H9 (cell line): Measurements from ENCODE around the gene PELI3. TPM values are rescaled to one million over a fixed set of nuclear protein-coding genes. Genes with fewer than 3 reads are reported as not detected.

Experiments used
- DNase-seq: peaks from one replicate; pipeline ENCODE4 v3.0.0-alpha.2; 2017
- H2AFZ ChIP-seq: one replicate; pipeline ENCODE4 v1.6.1; 2013; ENCODE audit warnings: mild to moderate bottlenecking, low read length, control low read depth, moderate library complexity
- H2AK5ac ChIP-seq: 2 replicates; pipeline ENCODE4 v1.6.1; 2013; ENCODE audit warnings: low read length, control low read depth, mixed read lengths; ENCODE audit not compliant: insufficient read length
- H2BK120ac ChIP-seq: one replicate; pipeline ENCODE4 v1.6.1; 2013; ENCODE audit warnings: low read depth, mild to moderate bottlenecking, low read length, control low read depth, inconsistent platforms; ENCODE audit not compliant: poor library complexity, severe bottlenecking
- H2BK12ac ChIP-seq: 2 replicates; pipeline ENCODE4 v1.6.1; 2013; ENCODE audit warnings: low read length, control low read depth, mixed read lengths, low read depth; ENCODE audit not compliant: insufficient read length
- H2BK15ac ChIP-seq: 2 replicates; pipeline ENCODE4 v1.6.1; 2013; ENCODE audit warnings: low read depth, low read length, control low read depth
- H2BK20ac ChIP-seq: one replicate; pipeline ENCODE4 v1.6.1; 2013; ENCODE audit warnings: low read depth, mild to moderate bottlenecking, low read length, control low read depth, inconsistent platforms; ENCODE audit not compliant: poor library complexity, severe bottlenecking
- H2BK5ac ChIP-seq: 2 replicates; pipeline ENCODE4 v1.6.1; 2013; ENCODE audit warnings: low read length, control low read depth, mixed read lengths; ENCODE audit not compliant: insufficient read length
- H3K14ac ChIP-seq: 2 replicates; pipeline ENCODE4 v1.6.1; 2013; ENCODE audit warnings: low read length, control low read depth; ENCODE audit not compliant: insufficient read depth
- H3K18ac ChIP-seq: 2 replicates; pipeline ENCODE4 v1.6.1; 2013; ENCODE audit warnings: low read depth, mild to moderate bottlenecking, mixed read lengths, low read length, control low read depth; ENCODE audit not compliant: insufficient read length
- H3K23ac ChIP-seq: 2 replicates; pipeline ENCODE4 v1.6.1; 2013; ENCODE audit warnings: low read length, control low read depth, mixed read lengths, low read depth; ENCODE audit not compliant: insufficient read length
- H3K23me2 ChIP-seq: 2 replicates; pipeline ENCODE4 v1.6.1; 2013; ENCODE audit warnings: low read depth, mild to moderate bottlenecking, mixed read lengths, low read length, control low read depth; ENCODE audit not compliant: insufficient read length, poor library complexity, severe bottlenecking
- H3K27ac ChIP-seq: 2 replicates; pipeline ENCODE4 v1.5.1; 2013; ENCODE audit warnings: low read length, control low read depth, mixed read lengths, low read depth; ENCODE audit not compliant: insufficient read length
- H3K27me3 ChIP-seq: 2 replicates; pipeline ENCODE4 v1.6.1; 2013; ENCODE audit warnings: low read length, control low read depth, inconsistent platforms; ENCODE audit not compliant: insufficient read depth
- H3K4ac ChIP-seq: 2 replicates; pipeline ENCODE4 v1.6.1; 2013; ENCODE audit warnings: low read depth, mild to moderate bottlenecking, control low read depth, inconsistent platforms, low read length, moderate library complexity
- H3K4me1 ChIP-seq: 2 replicates; pipeline ENCODE4 v1.6.1; 2013; ENCODE audit warnings: low read length, control low read depth, inconsistent platforms; ENCODE audit not compliant: insufficient read depth
- H3K4me2 ChIP-seq: 2 replicates; pipeline ENCODE4 v1.6.1; 2013; ENCODE audit warnings: low read length, control low read depth, mixed read lengths; ENCODE audit not compliant: insufficient read length, insufficient read depth
- H3K56ac ChIP-seq: 2 replicates; pipeline ENCODE4 v1.6.1; 2013; ENCODE audit warnings: low read depth, mild to moderate bottlenecking, mixed read lengths, low read length, control low read depth; ENCODE audit not compliant: insufficient read length
- H3K79me1 ChIP-seq: 2 replicates; pipeline ENCODE4 v1.6.1; 2013; ENCODE audit warnings: low read depth, mild to moderate bottlenecking, moderate library complexity, low read length, control low read depth, inconsistent platforms; ENCODE audit not compliant: insufficient read depth, poor library complexity, severe bottlenecking
- H3K79me2 ChIP-seq: 2 replicates; pipeline ENCODE4 v1.6.1; 2013; ENCODE audit warnings: low read length, control low read depth, inconsistent platforms; ENCODE audit not compliant: insufficient read depth
- H3K9ac ChIP-seq: 2 replicates; pipeline ENCODE4 v1.6.1; 2013; ENCODE audit warnings: low read length, control low read depth, mixed read lengths; ENCODE audit not compliant: insufficient read length; ENCODE audit errors: extremely low read depth
- H3K9me3 ChIP-seq: one replicate; pipeline ENCODE4 v1.6.1; 2013; ENCODE audit warnings: low read depth, low read length, inconsistent platforms; ENCODE audit not compliant: control insufficient read depth
- H3T11ph ChIP-seq: one replicate; pipeline ENCODE4 v1.6.1; 2013; ENCODE audit warnings: mild to moderate bottlenecking, low read length, control low read depth, inconsistent platforms
- H4K20me1 ChIP-seq: one replicate; pipeline ENCODE4 v1.6.1; 2013; ENCODE audit not compliant: control insufficient read depth, insufficient read length, insufficient read depth
- H4K5ac ChIP-seq: 2 replicates; pipeline ENCODE4 v1.6.1; 2013; ENCODE audit warnings: low read depth, mild to moderate bottlenecking, mixed read lengths, low read length, control low read depth; ENCODE audit not compliant: insufficient read length
- H4K8ac ChIP-seq: replicated peaks from 2 replicates; pipeline ENCODE4 v1.6.1; 2013; ENCODE audit warnings: low read length, control low read depth, mixed read lengths, low read depth; ENCODE audit not compliant: insufficient read length
- H4K91ac ChIP-seq: 2 replicates; pipeline ENCODE4 v1.6.1; 2013; ENCODE audit warnings: low read depth, mild to moderate bottlenecking, moderate library complexity, mixed read lengths, low read length, control low read depth; ENCODE audit not compliant: insufficient read length
- H3K27ac Mint-ChIP-seq, 3 experiments: 2 replicates in 2 of 3; 3 replicates in 1 of 3; pipeline ENCODE4 v1.8.0; 2020 to 2021; ENCODE audit warnings: mixed read lengths in 3 of 3, mild to moderate bottlenecking in 1 of 3, moderate library complexity in 1 of 3
- H3K27me3 Mint-ChIP-seq: 2 replicates; pipeline ENCODE4 v1.8.0; 2021; ENCODE audit warnings: low read depth, mild to moderate bottlenecking, moderate library complexity, mixed read lengths
- H3K36me3 Mint-ChIP-seq, 3 experiments: 2 replicates in 2 of 3; 3 replicates in 1 of 3; pipeline ENCODE4 v1.8.0; 2020 to 2021; ENCODE audit warnings: low read depth in 3 of 3, mixed read lengths in 3 of 3; ENCODE audit not compliant: insufficient read depth in 1 of 3
- H3K4me1 Mint-ChIP-seq, 2 experiments: 2 replicates each; pipeline ENCODE4 v1.8.0; 2020; ENCODE audit warnings: mixed read lengths in 2 of 2
- H3K4me3 Mint-ChIP-seq, 2 experiments: 2 replicates in 1 of 2; 3 replicates in 1 of 2; pipeline ENCODE4 v1.8.0; 2020 to 2021; ENCODE audit warnings: mild to moderate bottlenecking in 2 of 2, mixed read lengths in 2 of 2, moderate library complexity in 1 of 2
- H3K9me3 Mint-ChIP-seq, 2 experiments: 2 replicates in 1 of 2; 3 replicates in 1 of 2; pipeline ENCODE4 v1.8.0; 2020; ENCODE audit warnings: mild to moderate bottlenecking in 2 of 2, mixed read lengths in 2 of 2, moderate library complexity in 1 of 2
- CTCF ChIP-seq: fragments of 200-600 bp; sonication (generic); conservative IDR thresholded peaks from 3 replicates; pipeline ENCODE4 v1.8.0; 2021; ENCODE audit warnings: antibody characterized with exemption, mild to moderate bottlenecking
- WGBS: extraction: QIAGEN DNeasy Blood & Tissue Kit; methylation state at CpG from one replicate; pipeline ENCODE4 v1.1.7; 2013; ENCODE audit warnings: missing lambda C conversion rate, low lambda C conversion rate, mixed read lengths; ENCODE audit not compliant: insufficient read length; ENCODE audit errors: extremely low coverage; 5-methylcytosine and 5-hydroxymethylcytosine counted together
- total RNA-seq: library from RNA; stranded (reverse); gene quantifications from 2 replicates; pipeline ENCODE4 v1.2.1, GENCODE V29; 2021

The PELI3 gene
- total RNA-seq, 1 experiment from 2014 or later: 10.3 TPM

DNA sequence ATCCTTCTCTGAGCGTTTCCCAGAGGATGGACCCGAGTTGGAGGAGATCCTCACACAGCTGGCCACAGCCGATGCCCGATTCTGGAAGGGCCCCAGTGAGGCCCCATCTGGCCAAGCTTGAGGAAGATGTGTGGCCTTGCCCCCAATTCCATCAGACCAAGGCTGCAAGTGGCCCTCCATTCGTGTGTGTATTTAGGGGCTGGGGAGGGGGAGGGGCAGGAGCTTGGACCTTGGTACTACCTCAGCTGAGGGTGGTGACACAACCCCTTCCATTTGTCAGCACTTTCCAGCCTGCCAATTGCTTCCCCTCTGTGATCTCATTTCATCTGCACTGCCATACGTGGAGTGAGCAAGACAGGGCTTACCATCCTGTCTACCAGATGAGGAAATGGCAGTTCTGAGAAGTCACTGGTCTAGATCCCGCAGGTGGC, 42.4 kb downstream of the PELI3 start:
- no peak overlapping the region for H3K56ac ChIP-seq
- H3K79me1 ChIP-seq: no peaks in the 10 kb centered on the region
- H3K23me2 ChIP-seq: peaks cover 7% of the 10 kb centered on the region
- Mint-ChIP-seq H3K4me3 (no peak overlapping the region), H3K27me3 (no peaks in the 10 kb centered on the region), H3K4me1 (peaks cover 9 to 10% of the 10 kb centered on the region in 2 experiments), H3K9me3 (no peaks in the 10 kb centered on the region), H3K27ac (no peak overlapping the region; a peak in 1 of 7 replicates), H3K36me3 (peaks cover 0 to 32% (median 9%) of the 10 kb centered on the region in 3 experiments; a peak in 5 of 7 replicates)
- no peak overlapping the region for H2BK12ac ChIP-seq
- H3K4ac ChIP-seq: no peak overlapping the region
- no peak overlapping the region for H2BK15ac ChIP-seq
- H3T11ph ChIP-seq: no peak overlapping the region
- H4K5ac ChIP-seq: no peak overlapping the region
- no peak for TF ChIP-seq CTCF
- no peaks in the 10 kb centered on the region for H4K20me1 ChIP-seq
- no peaks in the 10 kb centered on the region for H3K79me2 ChIP-seq
- H3K9me3 ChIP-seq: no peaks in the 10 kb centered on the region
- no peak overlapping the region for H4K8ac ChIP-seq
- H3K23ac ChIP-seq: no peak overlapping the region
- no peak overlapping the region for H3K18ac ChIP-seq
- no peaks in the 10 kb centered on the region for H3K4me1 ChIP-seq
- no peak overlapping the region for H3K9ac ChIP-seq
- no peak overlapping the region for H2AFZ ChIP-seq
- no peak overlapping the region for H3K27ac ChIP-seq
- DNase-seq: no peak
- H4K91ac ChIP-seq: no peak overlapping the region
- no peak overlapping the region for H3K14ac ChIP-seq
- no peak overlapping the region for H2BK5ac ChIP-seq
- no peak overlapping the region for H2BK20ac ChIP-seq
- no peak overlapping the region for H2BK120ac ChIP-seq
- H3K27me3 ChIP-seq: no peaks in the 10 kb centered on the region
- no peak overlapping the region for H3K4me2 ChIP-seq
- WGBS: no CpG with 5 or more reads among the region's 7 CpGs
- no peak overlapping the region for H2AK5ac ChIP-seq
